Liver (tissue), 3 donors: ENCODE data around the gene ARHGEF4.

Experiments
- CTCF ChIP-seq: fragments of 150-350 bp; IDR thresholded peaks from 2 replicates; pipeline ENCODE4 v1.5.1; 2017; ENCODE audit warnings: improper control_type of control experiment, low read depth, low read length; ENCODE audit not compliant: missing input control
- EGR1 ChIP-seq, 2 donors: IDR thresholded peaks; 2 replicates each; pipeline ENCODE4 v1.6.1; 2016 to 2018; ENCODE audit warnings: antibody characterized with exemption in 2 of 2, low read depth in 2 of 2
- FOXA1 ChIP-seq: IDR thresholded peaks from 2 replicates; pipeline ENCODE4 v1.6.1; 2016; ENCODE audit warnings: antibody characterized with exemption
- GABPA ChIP-seq, 2 donors: IDR thresholded peaks in 1 of 2; conservative IDR thresholded peaks in 1 of 2; 2 replicates each; pipeline ENCODE4 v1.6.1; 2016; ENCODE audit warnings: antibody characterized with exemption in 2 of 2, mild to moderate bottlenecking in 1 of 2, moderate library complexity in 1 of 2
- HNF4A ChIP-seq, 2 donors: conservative IDR thresholded peaks; 2 replicates each; pipeline ENCODE4 v1.6.1; 2016; ENCODE audit warnings: antibody characterized with exemption in 2 of 2, mild to moderate bottlenecking in 2 of 2
- JUND ChIP-seq, 2 donors: IDR thresholded peaks; 2 replicates each; pipeline ENCODE4 v1.6.1; 2016; ENCODE audit warnings: antibody characterized with exemption in 2 of 2
- RAD21 ChIP-seq, 2 donors: IDR thresholded peaks; 2 replicates each; pipeline ENCODE4 v1.6.1; 2016; ENCODE audit warnings: antibody characterized with exemption in 2 of 2, mild to moderate bottlenecking in 2 of 2
- REST ChIP-seq: IDR thresholded peaks from 2 replicates; pipeline ENCODE4 v1.6.1; 2016; ENCODE audit warnings: antibody characterized with exemption, mild to moderate bottlenecking
- SP1 ChIP-seq: IDR thresholded peaks from 2 replicates; pipeline ENCODE4 v1.6.1; 2018; ENCODE audit warnings: antibody characterized with exemption, mild to moderate bottlenecking
- TAF1 ChIP-seq: conservative IDR thresholded peaks from 2 replicates; pipeline ENCODE4 v1.6.1; 2016; ENCODE audit warnings: antibody characterized with exemption, mild to moderate bottlenecking
- YY1 ChIP-seq: IDR thresholded peaks from 2 replicates; pipeline ENCODE4 v1.6.1; 2016; ENCODE audit warnings: antibody characterized with exemption, mild to moderate bottlenecking
- TF ChIP-seq, protein P1 (sequence below): IDR thresholded peaks from 2 replicates; pipeline ENCODE4 v1.6.1; 2016; ENCODE audit warnings: antibody characterized with exemption
- TF ChIP-seq, protein P2 (sequence below): IDR thresholded peaks from 2 replicates; pipeline ENCODE4 v1.6.1; 2016; ENCODE audit warnings: antibody characterized with exemption
- donor health status: healthy.
- donor health status: healthy.

GRCh38 chr2:130797493-130798435, 39.0 kb upstream of the ARHGEF4 start:
- TF ChIP-seq CTCF (peak; percentile 86), FOXA1 (no peak), REST (no peak), EGR1 (IDR thresholded peaks at IDR 0.05; ENCODE audit: low read depth in 2 of 2) (no peak), JUND (IDR thresholded peaks at IDR 0.05) (no peak), SP1 (no peak), RAD21 (IDR thresholded peaks at IDR 0.05) (peak; percentile 69 to 80), GABPA (IDR thresholded peaks at IDR 0.05 in 1 of 2, conservative IDR thresholded peaks at IDR 0.05 in 1 of 2) (no peak), HNF4A (conservative IDR thresholded peaks at IDR 0.05) (no peak), YY1 (no peak), TAF1 (no peak)
- TF ChIP-seq, protein P1, sequence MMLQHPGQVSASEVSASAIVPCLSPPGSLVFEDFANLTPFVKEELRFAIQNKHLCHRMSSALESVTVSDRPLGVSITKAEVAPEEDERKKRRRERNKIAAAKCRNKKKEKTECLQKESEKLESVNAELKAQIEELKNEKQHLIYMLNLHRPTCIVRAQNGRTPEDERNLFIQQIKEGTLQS, result no peak
- TF ChIP-seq, protein P2, sequence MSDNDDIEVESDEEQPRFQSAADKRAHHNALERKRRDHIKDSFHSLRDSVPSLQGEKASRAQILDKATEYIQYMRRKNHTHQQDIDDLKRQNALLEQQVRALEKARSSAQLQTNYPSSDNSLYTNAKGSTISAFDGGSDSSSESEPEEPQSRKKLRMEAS, result no peak
